HepG2 (cell line): Measurements from ENCODE around the gene QPCT. TPM values are rescaled to one million over a fixed set of nuclear protein-coding genes. Genes with fewer than 3 reads are reported as not detected.

ENCODE experiments used
- ATAC-seq: fragments of 200-7000 bp; cut with Tn5 transposase; 3 replicates; pipeline ENCODE4 v1.9.1; 2020; ENCODE audit warnings: mild to moderate bottlenecking, moderate library complexity
- BruUV-seq: library from RNA; stranded (reverse); fragments of 400-500 nt; replicated peaks from 2 replicates; lab custom pipeline; 2021; lab: Mats Ljungman, UMichigan
- CTCF ChIA-PET: fragments of 300-600 bp; formaldehyde crosslinking; extraction: SDS; loops from one replicate; lab custom pipeline; 2021; ENCODE audit warnings: low total read pairs, inconsistent platforms, low intra/inter-chr PET ratio; lab: Yijun Ruan, JAX
- POLR2A ChIA-PET: fragments of 350-600 bp; sonication (Branson Sonifier 250); formaldehyde crosslinking; loops from one replicate; lab custom pipeline; 2020; ENCODE audit warnings: antibody characterized with exemption, inconsistent platforms; lab: Yijun Ruan, JAX
- DNase-seq: peaks from one replicate; pipeline ENCODE4 v3.0.0-alpha.2; 2015; ENCODE audit warnings: low spot score
- FAIRE-seq: peaks from 3 replicates; lab custom pipeline; 2011; peaks lifted over from hg19 to GRCh38; lab: Jason Lieb, UNC
- H2AFZ ChIP-seq: one replicate; pipeline ENCODE4 v1.6.1; 2011; ENCODE audit warnings: low read length, inconsistent platforms
- H3K27ac ChIP-seq: fragments of 300-600 bp; 3 replicates; pipeline ENCODE4 v1.8.0; 2011; ENCODE audit warnings: mixed run types, mild to moderate bottlenecking, mixed read lengths, low read length, inconsistent platforms; ENCODE audit not compliant: insufficient read depth; ENCODE audit errors: extremely low read length
- H3K27me3 ChIP-seq, 2 experiments: fragments of 200-600 bp in 1 of 2; 2 replicates in 1 of 2; 3 replicates in 1 of 2; pipeline versions ENCODE4 v1.6.0 to v1.8.0; 2011; ENCODE audit warnings: low read length in 2 of 2, mild to moderate bottlenecking in 2 of 2, moderate library complexity in 2 of 2, inconsistent platforms in 1 of 2; ENCODE audit not compliant: insufficient read depth in 2 of 2, control insufficient read depth in 1 of 2
- H3K36me3 ChIP-seq, 2 experiments: fragments of 200-600 bp in 1 of 2; replicated peaks in 1 of 2; 2 replicates in 1 of 2; 3 replicates in 1 of 2; pipeline versions ENCODE4 v1.5.1 to v1.8.0; 2011; ENCODE audit warnings: low read length in 2 of 2, inconsistent platforms in 1 of 2; ENCODE audit not compliant: insufficient read depth in 2 of 2, control insufficient read depth in 1 of 2
- H3K4me1 ChIP-seq: 2 replicates; pipeline ENCODE4 v1.5.1; 2012; ENCODE audit warnings: low read length, inconsistent platforms; ENCODE audit not compliant: insufficient read depth
- H3K4me2 ChIP-seq: 2 replicates; pipeline ENCODE4 v1.6.0; 2011; ENCODE audit warnings: low read depth, low read length, inconsistent platforms
- H3K4me3 ChIP-seq, 3 experiments: fragments of 200-600 bp in 1 of 3; sonication (generic), shearing (Covaris generic) in 1 of 3; replicated peaks in 1 of 3; 2 replicates each; pipeline ENCODE4 v1.5.1; 2011 to 2016; ENCODE audit warnings: low read length in 3 of 3, inconsistent platforms in 2 of 3, low read depth in 2 of 3, mild to moderate bottlenecking in 2 of 3, control low read depth in 1 of 3, mixed read lengths in 1 of 3; ENCODE audit not compliant: insufficient read depth in 1 of 3
- H3K79me2 ChIP-seq: one replicate; pipeline ENCODE4 v1.6.1; 2011; ENCODE audit warnings: low read length, inconsistent platforms; ENCODE audit not compliant: insufficient read depth
- H3K9ac ChIP-seq: 2 replicates; pipeline ENCODE4 v1.6.0; 2011; ENCODE audit warnings: mild to moderate bottlenecking, low read depth, low read length, inconsistent platforms; ENCODE audit not compliant: insufficient read depth
- H3K9me3 ChIP-seq: 2 replicates; pipeline ENCODE4 v1.5.1; 2012; ENCODE audit warnings: mild to moderate bottlenecking, low read length
- H4K20me1 ChIP-seq: 2 replicates; pipeline ENCODE4 v1.6.0; 2011; ENCODE audit warnings: inconsistent platforms, mild to moderate bottlenecking, low read length, moderate library complexity; ENCODE audit not compliant: insufficient read depth
- ELF3 ChIP-seq: IDR thresholded peaks from 2 replicates; pipeline ENCODE4 v1.6.1; 2016; ENCODE audit warnings: missing genetic modification reagents, missing compliant biosample characterization
- HHEX ChIP-seq: IDR thresholded peaks from 2 replicates; pipeline ENCODE4 v1.6.1; 2016; ENCODE audit warnings: control low read depth
- HNF1A ChIP-seq, 2 experiments: sonication (generic) in 1 of 2; formaldehyde crosslinking in 1 of 2; IDR thresholded peaks; 2 replicates each; pipeline versions ENCODE4 v1.4.0 to v1.6.1; 2016 to 2020; ENCODE audit warnings: borderline replicate concordance in 1 of 2, low read depth in 1 of 2, mild to moderate bottlenecking in 1 of 2, missing genetic modification reagents in 1 of 2
- KDM1A ChIP-seq: IDR thresholded peaks from 2 replicates; pipeline ENCODE4 v1.6.1; 2016; ENCODE audit warnings: missing compliant biosample characterization
- MXD4 ChIP-seq: IDR thresholded peaks from 2 replicates; pipeline ENCODE4 v1.6.1; 2016; ENCODE audit warnings: mild to moderate bottlenecking, missing biosample characterization, missing genetic modification reagents
- RARA ChIP-seq: IDR thresholded peaks from 2 replicates; pipeline ENCODE4 v1.6.1; 2016; ENCODE audit warnings: missing genetic modification reagents, missing compliant biosample characterization
- RXRA ChIP-seq: sonication (generic); formaldehyde crosslinking; IDR thresholded peaks from 2 replicates; pipeline ENCODE4 v1.5.1; 2020; ENCODE audit warnings: missing genetic modification reagents
- ZBTB14 ChIP-seq: sonication (generic); formaldehyde crosslinking; IDR thresholded peaks from 2 replicates; pipeline ENCODE4 v1.4.0; 2020; ENCODE audit warnings: missing genetic modification reagents
- ZNF382 ChIP-seq: sonication (generic); formaldehyde crosslinking; IDR thresholded peaks from 2 replicates; pipeline ENCODE4 v1.5.0; 2020; ENCODE audit warnings: missing genetic modification reagents, mild to moderate bottlenecking, borderline replicate concordance
- ZNF850 ChIP-seq: sonication (generic); formaldehyde crosslinking; conservative IDR thresholded peaks from 2 replicates; pipeline ENCODE4 v1.9.0; 2021; ENCODE audit warnings: mild to moderate bottlenecking, missing genetic modification reagents
- WGBS: methylation state at CpG from one replicate; pipeline ENCODE4 v1.1.6; 2017; ENCODE audit warnings: low lambda C conversion rate; 5-methylcytosine and 5-hydroxymethylcytosine counted together
- in situ Hi-C: cut with HindIII; loops from 2 replicates; pipeline ENCODE4 v1.10.0; 2017; ENCODE audit warnings: low pct_unique_long_range_greater_than_20kb; ENCODE audit not compliant: extremely low pct_ligation_motif_present
- intact Hi-C: fragments of 100-400 bp; cut with micrococcal nuclease; formaldehyde crosslinking; loops from one replicate; pipeline ENCODE4 v1.10.0; 2022; ENCODE audit not compliant: unreplicated experiment
- polyA plus RNA-seq, 8 experiments: library from polyadenylated mRNA; depleted of rRNA in 3 of 8; stranded (reverse) in 7 of 8; unstranded in 1 of 8; fragments of >200 nt; fragmentation: Illumina TruSeq in 4 of 8; extraction: Trizol in 4 of 8; gene quantifications; 2 replicates each; pipeline versions ENCODE4 v1.2.1 to v1.2.3, GENCODE V29; 2011 to 2016; ENCODE audit warnings: low read depth in 4 of 8, missing spikeins in 1 of 8, mixed read lengths in 1 of 8; ENCODE audit not compliant: insufficient read depth in 1 of 8
- total RNA-seq, 5 experiments: library from RNA; depleted of rRNA; stranded (reverse); fragments of >200 nt; fragmentation: Illumina TruSeq; extraction: Trizol; gene quantifications; 2 replicates each; pipeline ENCODE4 v1.2.3, GENCODE V29; 2016; ENCODE audit warnings: low read depth in 1 of 5

QPCT gene
- total and polyA plus RNA-seq, 2 of the 13 experiments (the other 11 are each of a cell fraction or from before 2014, with no cell fraction given), result 0.77 to 1.2 TPM

- TF ChIP-seq HHEX (no peak), KDM1A (CRISPR knock-in tag) (no peak), RXRA (no peak)
- intact Hi-C loops, result no loop called here
- in situ Hi-C loops, result no loop called here
- Histone ChIP-seq H3K9ac (no peak overlapping the region), H3K36me3 (no peaks in the 10 kb centered on the region; a peak in 3 of 5 replicates), H3K27ac (no peak overlapping the region), H3K4me2 (no peak overlapping the region), H3K79me2 (peaks cover 64% of the 10 kb centered on the region), H3K9me3 (no peaks in the 10 kb centered on the region), H3K4me3 (no peak overlapping the region), H2AFZ (no peak overlapping the region), H3K27me3 (no peaks in the 10 kb centered on the region), H3K4me1 (no peaks in the 10 kb centered on the region), H4K20me1 (no peaks in the 10 kb centered on the region)
- ATAC-seq (no peak), DNase-seq (no peak), FAIRE-seq (no peak)
- WGBS, result 93% methylated on average over 3 of the region's 3 CpGs
- POLR2A ChIA-PET, result interaction anchor here (1.1 kb wide), 1 partner anchor 84 kb away, joined by 3 read pairs; the partner anchor contains the start of genes CEBPZ and NDUFAF7
- no TSS peak for BruUV-seq
- CTCF ChIA-PET, result no interaction called here
Observed at GRCh38 chr2:37315364-37315763, 29.1 kb upstream of the QPCT start.

GRCh38 chr2:37316181-37316580 is 28.2 kb upstream of the QPCT start:
- H3K27ac ChIP-seq, result no peak overlapping the region
- BruUV-seq, result no TSS peak
- TF ChIP-seq MXD4 (CRISPR knock-in tag) (no peak), HNF1A (IDR thresholded peaks at IDR 0.05; ENCODE audit: low read depth) (no peak), HNF1A (CRISPR knock-in tag; IDR thresholded peaks at IDR 0.05; ENCODE audit: borderline replicate concordance) (no peak), ZNF850 (no peak), RARA (CRISPR knock-in tag) (no peak), ZNF382 (CRISPR knock-in tag) (no peak), ZBTB14 (no peak), ELF3 (CRISPR knock-in tag) (no peak)

More at GRCh38 chr2:37316181-37316580, 28.2 kb upstream of the QPCT start:
- Histone ChIP-seq H3K4me2 (no peak overlapping the region), H2AFZ (no peak overlapping the region), H4K20me1 (no peaks in the 10 kb centered on the region), H3K4me3 (no peak overlapping the region), H3K4me1 (peaks cover under 1% of the 10 kb centered on the region; the same call in 1 of the 2 replicates), H3K36me3 (no peaks in the 10 kb centered on the region; a peak in 3 of 5 replicates), H3K27me3 (no peaks in the 10 kb centered on the region), H3K9ac (no peak overlapping the region), H3K79me2 (peaks cover 63% of the 10 kb centered on the region), H3K9me3 (no peaks in the 10 kb centered on the region)
- no peak for ATAC-seq
- intact Hi-C loops, result no loop called here
- CTCF ChIA-PET, result no interaction called here
- WGBS, result 96% methylated on average over 5 of the region's 5 CpGs
- FAIRE-seq, result no peak
- DNase-seq, result no peak
- POLR2A ChIA-PET, result interaction anchor here (1.1 kb wide), 1 partner anchor 85 kb away, joined by 3 read pairs; the partner anchor contains the start of genes CEBPZ and NDUFAF7
- in situ Hi-C loops, result no loop called here
